ENCODE data around the gene FNBP1.

FNBP1 gene

GRCh38 chr9:129875181-129875611 lies 167.8 kb downstream of the FNBP1 start:
- no peak for DNase-seq (ENCODE audit: low spot score)

DNA sequence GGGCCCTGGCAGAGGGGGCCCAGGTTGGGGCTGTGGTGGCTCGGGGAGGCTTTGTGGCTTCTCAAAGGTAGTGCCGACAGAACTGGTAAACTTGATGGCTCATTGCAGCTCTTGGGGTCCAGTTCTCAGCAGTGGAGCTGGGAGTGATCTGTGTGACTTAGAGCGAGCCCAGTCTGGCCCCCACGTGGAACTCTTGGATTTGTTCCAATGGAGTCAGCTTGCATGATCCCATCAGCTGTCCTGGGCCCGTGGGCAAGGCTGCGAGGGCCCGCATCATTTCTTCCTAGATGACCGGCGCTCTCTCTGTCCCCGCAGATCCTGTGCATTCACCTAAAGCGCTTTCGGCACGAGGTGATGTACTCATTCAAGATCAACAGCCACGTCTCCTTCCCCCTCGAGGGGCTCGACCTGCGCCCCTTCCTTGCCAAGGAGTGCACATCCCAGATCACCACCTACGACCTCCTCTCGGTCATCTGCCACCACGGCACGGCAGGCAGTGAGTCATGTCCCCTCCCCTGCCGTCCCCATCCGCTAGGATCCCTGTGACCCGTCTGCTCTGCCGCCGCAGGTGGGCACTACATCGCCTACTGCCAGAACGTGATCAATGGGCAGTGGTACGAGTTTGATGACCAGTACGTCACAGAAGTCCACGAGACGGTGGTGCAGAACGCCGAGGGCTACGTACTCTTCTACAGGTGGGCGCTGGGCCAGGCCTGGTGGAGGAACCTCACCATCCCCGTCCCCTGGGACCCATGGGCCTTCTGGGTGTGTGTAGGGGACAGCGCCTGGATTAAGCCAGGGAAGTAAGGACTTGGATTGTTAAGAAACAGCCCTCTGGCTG lies 168.5 kb downstream of the FNBP1 start:
- no peak for DNase-seq (ENCODE audit: low spot score)

GRCh38 chr9:129873563-129874190 lies 169.3 kb downstream of the FNBP1 start:
- DNase-seq (ENCODE audit: low spot score), result no peak

- DNase-seq (ENCODE audit: low spot score), result no peak
Observed at GRCh38 chr9:129871046-129871445, 171.9 kb downstream of the FNBP1 start.

GRCh38 chr9:129869585-129870501 lies 173.1 kb downstream of the FNBP1 start:
- no peak for DNase-seq (ENCODE audit: low spot score)

DNA sequence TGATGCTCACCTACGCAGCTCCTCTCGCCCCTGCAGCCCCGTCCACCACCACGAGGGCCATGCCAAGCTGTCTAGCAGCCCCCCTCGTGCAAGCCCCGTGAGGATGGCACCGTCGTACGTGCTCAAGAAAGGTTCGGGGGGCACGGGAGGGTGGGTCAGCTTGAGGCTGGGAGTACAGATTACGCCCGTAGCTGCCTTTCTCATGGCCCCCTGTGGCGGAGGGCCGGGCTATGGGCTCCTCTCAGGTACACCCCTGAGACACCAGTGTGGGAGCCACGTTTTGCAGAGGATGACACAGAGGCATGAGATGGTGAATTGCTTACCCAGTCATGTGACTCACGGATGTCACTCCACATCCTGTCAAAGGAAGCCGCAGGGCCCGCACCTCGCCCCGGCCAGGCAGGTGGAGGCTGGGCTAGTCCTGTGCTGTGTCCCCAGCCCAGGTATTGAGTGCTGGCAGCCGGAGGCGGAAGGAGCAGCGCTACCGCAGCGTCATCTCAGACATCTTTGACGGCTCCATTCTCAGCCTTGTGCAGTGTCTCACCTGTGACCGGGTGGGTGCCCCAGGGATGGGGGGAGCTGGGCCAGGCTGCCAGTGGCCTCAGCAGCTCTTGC lies 174.0 kb downstream of the FNBP1 start:
- no peak for DNase-seq (ENCODE audit: low spot score)

DNA sequence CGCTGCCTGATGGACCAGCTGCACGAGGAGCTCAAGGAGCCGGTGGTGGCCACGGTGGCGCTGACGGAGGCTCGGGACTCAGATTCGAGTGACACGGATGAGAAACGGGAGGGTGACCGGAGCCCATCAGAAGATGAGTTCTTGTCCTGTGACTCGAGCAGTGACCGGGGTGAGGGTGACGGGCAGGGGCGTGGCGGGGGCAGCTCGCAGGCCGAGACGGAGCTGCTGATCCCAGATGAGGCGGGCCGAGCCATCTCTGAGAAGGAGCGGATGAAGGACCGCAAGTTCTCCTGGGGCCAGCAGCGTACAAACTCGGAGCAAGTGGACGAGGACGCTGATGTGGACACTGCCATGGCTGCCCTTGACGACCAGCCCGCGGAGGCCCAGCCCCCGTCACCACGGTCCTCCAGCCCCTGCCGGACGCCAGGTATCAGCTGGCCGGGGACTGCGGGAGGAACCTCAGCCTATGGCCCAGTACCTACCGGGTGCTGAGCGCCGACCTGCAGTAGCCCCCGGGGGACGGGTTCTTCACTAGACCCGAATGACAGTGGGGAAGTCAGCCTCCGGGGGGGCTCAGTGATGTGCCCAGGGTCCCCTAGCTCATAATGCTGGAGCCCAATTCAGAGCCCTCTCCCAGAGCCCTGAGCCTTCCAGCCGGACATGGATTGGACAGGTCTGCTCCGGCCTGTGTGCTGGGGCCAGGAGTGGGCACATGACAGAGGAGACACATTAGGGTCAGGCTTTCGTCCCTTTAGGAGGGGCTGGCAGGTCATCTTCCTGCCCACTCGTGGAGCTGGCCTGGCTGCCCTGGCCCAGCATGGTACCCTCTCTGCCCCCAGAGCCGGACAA lies 174.7 kb downstream of the FNBP1 start:
- no peak for DNase-seq (ENCODE audit: low spot score)

DNA sequence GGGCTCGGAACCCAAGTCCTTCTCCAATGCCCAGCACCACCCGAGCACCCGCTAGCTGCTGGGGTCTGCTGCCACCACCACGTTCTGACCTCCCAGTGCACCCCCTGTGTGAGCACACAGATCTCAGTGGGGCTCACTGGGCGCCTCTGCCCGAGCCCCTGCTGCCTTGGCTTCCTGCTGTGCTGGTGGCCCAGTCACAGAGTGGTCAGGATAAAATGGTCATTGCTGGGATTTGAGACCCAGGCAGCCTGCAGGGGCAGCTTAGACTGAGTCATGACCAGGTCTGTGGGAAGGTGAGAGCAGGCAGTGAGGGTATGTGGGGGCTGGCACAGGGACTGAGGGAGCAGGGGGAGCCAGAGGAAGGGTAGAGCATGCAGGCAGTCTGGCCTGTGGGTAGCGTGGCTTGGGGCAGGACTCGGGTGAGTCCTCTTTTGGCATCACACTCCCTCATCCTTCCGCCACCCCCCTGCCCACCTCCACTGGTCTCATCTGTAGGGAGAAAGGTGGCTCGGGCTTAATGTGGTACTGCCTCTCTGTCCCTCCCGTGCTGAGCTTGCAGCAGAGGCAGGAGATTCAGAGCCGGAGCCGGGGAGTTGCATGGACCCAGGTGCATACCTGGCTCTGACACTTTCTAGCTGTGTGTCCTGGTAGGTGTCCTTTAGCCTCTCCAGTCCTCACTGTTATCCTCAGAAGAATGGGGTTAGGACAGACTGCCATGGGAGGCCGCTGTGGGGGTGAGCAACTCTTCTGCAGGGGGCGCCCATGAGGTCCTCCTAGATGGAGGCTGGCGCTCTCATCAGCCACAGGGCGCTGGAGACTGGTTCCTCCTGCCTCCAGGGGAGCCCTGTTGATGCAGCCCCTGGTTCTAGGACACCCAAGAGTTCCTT lies 175.6 kb downstream of the FNBP1 start:
- DNase-seq (ENCODE audit: low spot score), result no peak

DNA sequence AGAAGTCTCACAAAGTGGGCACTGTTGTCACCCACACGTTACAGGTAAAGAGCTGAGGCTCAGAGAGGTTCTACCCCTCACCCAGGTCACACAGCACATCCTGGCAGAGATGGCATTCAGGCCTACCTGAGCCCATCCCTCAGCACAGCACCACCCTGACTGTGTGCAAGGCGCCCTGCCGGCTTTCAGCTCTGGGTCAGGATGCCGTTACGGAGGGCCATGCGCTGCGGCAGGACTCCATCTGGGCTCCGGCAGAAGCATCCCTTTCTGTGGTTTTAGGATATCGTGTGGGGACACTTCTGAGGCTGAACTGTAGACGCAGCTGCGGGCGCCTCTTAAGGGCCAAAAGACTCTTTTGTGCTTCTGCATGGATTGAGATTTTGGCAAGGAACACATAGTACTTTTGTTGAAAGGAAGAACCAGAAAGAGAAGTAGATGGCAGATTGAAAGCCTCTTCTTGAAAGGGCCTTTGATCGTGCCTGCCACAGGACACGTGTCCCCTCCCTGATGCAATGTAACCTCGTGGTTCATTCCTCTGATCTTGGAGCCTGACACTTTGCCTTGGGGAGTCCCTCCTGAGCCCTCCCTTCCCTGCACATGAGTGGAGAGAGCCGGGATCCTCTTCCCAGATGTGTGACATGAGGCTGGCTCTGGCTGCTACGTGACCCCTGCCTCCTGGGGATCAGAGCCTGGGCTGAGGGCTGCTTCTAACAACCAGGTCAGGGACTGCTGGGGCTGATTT lies 176.4 kb downstream of the FNBP1 start:
- DNase-seq (ENCODE audit: low spot score), result no peak

DNA sequence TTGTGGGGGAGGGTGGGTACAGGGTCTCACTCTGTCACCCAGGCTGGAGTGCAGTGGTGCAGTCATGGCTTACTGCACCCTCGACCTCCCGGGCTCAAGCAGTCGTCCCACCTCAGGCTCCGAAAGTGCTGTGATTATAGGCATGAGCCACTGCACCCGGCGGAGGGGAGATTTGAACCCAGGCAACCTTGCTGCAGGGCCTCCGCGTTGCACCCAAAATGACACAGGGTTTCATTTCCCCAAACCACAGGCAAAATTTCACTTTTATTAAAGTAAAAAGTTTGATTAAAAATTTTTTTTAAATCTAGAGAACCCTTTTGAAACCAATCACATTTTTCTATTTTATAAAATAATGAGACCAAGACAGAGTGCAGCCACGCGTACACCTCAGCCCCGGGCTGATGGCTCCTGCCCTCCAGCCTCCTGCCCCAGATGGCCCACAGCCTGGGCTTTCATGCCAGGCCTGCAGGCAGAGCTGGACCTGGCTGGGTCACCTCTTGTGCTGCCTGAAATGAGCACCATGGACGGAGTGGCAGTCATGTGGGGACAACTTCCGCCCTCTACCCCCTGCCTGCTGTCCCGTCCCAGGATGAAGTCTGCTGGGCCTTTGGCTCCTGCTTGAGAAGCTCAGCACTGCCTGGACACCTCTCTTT lies 177.2 kb downstream of the FNBP1 start:
- no peak for DNase-seq (ENCODE audit: low spot score)

DNA sequence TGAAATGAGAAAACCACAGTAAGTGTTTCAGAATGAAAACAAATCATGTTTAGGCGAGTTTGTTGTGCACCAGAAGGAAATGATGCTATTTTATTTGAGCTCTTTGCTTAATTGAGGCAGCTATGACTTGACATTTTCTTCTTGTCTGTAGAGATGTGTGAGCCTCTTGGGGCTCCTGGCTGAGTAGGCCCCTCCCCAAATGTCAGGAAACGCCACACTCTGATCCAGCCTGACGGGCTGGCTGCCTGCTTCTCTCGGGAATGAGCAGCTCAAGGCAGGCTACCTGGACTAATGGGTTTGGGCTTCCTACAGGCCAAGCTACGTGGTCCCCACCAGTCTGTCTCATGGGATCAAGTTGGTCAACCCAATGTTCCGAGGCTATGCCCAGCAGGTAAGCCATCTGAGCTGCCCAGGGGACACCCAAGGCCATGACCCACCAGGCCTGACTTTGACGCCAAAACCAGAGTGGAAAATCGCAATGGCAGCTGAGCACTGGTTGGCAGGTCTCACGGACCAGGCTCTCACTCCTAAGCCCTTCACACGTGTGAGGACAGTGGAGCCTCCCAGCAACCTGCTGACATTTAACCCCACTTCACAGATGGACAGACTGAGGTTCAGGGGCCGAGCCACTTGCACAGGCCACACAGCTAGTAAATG lies 177.9 kb downstream of the FNBP1 start:
- no peak for DNase-seq (ENCODE audit: low spot score)

DNA sequence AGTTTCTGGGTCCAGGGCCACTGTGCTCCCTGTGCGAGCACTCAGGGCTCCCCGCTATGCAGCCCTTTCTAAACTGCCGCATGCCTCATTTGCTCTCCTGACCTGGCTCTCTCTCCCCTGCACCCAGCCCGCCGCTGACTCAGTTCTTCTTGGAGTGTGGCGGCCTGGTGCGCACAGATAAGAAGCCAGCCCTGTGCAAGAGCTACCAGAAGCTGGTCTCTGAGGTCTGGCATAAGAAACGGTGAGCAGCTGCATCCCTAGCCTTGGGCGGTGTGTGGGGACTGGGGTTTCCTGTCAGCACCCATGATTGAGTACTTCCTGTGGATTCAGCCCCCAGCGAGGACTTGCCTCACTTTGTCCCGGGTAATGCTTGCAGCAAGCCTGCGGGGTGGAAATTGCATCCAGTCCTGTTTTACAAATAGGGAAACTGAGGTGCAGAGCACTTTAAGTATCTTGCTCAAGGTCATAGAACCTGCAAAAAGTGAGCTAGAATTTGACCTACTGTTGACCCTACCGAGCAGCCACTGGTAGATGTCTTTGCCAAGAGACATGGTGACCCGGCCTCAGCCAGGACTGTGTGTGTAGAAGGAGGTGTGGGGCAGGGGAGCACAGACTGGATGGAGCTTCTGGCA lies 179.8 kb downstream of the FNBP1 start:
- no peak for DNase-seq (ENCODE audit: low spot score)

DNA sequence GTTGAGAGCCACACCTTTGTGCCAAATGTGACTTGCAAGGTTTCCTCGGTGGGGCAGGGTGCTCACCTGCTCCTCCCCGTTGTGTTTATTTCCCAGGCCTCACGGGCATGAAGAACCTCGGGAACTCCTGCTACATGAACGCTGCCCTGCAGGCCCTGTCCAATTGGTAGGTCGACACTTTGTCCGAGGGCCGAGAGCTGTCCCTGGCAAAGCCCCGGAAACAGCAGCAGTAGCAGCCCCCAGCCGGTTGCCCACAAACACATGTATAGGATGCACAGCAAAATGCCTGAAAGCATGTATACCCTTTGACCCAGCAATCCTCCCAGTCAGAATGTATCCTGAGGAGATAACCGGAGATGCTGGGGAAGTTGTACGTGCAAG lies 181.6 kb downstream of the FNBP1 start:
- DNase-seq (ENCODE audit: low spot score), result no peak

DNA sequence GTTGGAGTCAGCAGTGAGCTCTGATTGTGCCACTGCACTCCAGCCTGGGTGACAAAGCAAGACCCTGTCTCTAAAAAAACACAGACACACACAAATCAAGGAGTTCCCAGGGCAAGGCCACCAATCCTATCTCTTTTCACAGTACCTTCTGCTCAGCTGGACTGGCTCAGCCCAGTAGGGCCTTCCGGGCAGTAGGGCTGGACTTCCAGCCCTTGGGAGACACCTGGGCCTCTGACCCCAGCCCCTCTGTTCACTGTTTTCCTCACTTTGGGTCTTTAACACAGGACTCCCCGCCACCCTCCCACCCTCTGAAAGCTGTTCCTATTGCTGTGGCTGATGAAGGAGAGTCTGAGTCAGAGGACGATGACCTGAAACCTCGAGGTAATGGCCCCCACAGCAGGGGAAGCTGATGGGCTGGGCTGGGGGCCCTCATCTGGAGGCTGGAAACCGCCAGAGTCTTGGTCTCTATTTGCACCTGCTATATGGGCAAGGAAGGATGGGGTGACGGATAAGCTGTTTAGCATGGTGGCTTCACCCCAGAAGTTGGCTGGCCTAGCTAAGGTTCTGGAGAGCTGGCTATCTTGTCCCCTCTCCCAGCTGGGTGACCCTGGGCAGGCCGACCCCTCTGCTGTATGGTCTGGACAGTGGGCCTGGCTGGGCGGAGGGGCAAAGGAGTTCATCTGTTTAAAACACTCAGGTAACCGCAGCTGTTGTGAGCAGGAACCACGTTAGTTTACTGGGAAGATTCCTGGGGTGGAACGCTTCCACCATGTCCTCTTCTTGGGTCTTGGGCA lies 182.1 kb downstream of the FNBP1 start:
- DNase-seq (ENCODE audit: low spot score), result no peak

GRCh38 chr9:129858167-129858962 lies 184.6 kb downstream of the FNBP1 start:
- DNase-seq (ENCODE audit: low spot score), result no peak

DNA sequence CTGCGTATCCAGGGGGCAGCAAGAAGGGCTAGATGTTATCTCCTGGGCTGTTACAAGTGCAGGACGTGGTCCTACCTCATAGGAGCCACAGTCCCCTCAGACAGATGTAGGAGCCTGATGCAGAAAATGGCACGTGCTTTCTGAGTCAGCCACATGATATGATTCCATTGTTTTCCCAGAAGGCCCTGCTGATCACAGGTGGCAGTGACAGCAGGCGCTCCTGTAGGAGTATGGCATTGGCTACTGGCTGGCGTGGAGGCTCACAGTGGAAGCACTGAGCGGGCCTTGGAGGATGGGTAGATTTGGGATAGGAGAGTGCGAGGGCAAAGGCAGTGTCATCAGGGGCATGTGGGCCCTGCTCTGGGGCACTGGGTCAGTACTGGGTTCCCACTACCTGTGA lies 185.8 kb downstream of the FNBP1 start:
- no peak for DNase-seq (ENCODE audit: low spot score)
